LNCAP (cell line): ENCODE measurements around the gene GNAL.

ENCODE experiments used
- CTCF ChIP-seq: fragments of 450-650 bp; IDR thresholded peaks from 2 replicates; pipeline ENCODE4 v1.5.1; 2017; ENCODE audit warnings: mild to moderate bottlenecking

Gene GNAL

GRCh38 chr18:11750171-11750570 is 61.1 kb downstream of the GNAL start:
- no peak for TF ChIP-seq CTCF

GRCh38 chr18:11750581-11751310 is 61.7 kb downstream of the GNAL start:
- no peak for TF ChIP-seq CTCF

GRCh38 chr18:11751341-11752115 is 62.5 kb downstream of the GNAL start:
- no peak for TF ChIP-seq CTCF

- TF ChIP-seq CTCF: no peak
Observed at GRCh38 chr18:11752116-11752911, 63.2 kb downstream of the GNAL start.

GRCh38 chr18:11754979-11755378 is 65.9 kb downstream of the GNAL start:
- no peak for TF ChIP-seq CTCF

- no peak for TF ChIP-seq CTCF
Observed at GRCh38 chr18:11757084-11757590, 68.1 kb downstream of the GNAL start.

GRCh38 chr18:11759456-11759855 is 70.4 kb downstream of the GNAL start:
- no peak for TF ChIP-seq CTCF
